Measurements from ENCODE around the gene BLACAT1. TPM values are rescaled to one million over a fixed set of nuclear protein-coding genes. Genes with fewer than 3 reads are reported as not detected.

The BLACAT1 gene
- total and polyA plus RNA-seq, 2 of the 8 experiments (the other 6 are each of a cell fraction or from before 2014, with no cell fraction given) = 3.5 to 10.5 TPM

- TF ChIP-seq CHD7 (IDR thresholded peaks at IDR 0.05; ENCODE audit: insufficient replicate concordance, low read length) = no peak
- no peak for TF ChIP-seq TBP (IDR thresholded peaks at IDR 0.05; ENCODE audit: low read depth, low read length)
- TF ChIP-seq GTF2F1 (IDR thresholded peaks at IDR 0.05; ENCODE audit: borderline replicate concordance, low read depth, low read length) = no peak
- TF ChIP-seq KDM1A (IDR thresholded peaks at IDR 0.05; ENCODE audit: borderline replicate concordance, low read length) = no peak
- TF ChIP-seq POU5F1 (IDR thresholded peaks at IDR 0.05; ENCODE audit: low read depth, low read length) = no peak
- TF ChIP-seq USF2 (IDR thresholded peaks at IDR 0.05; ENCODE audit: low read length) = no peak
- TF ChIP-seq NANOG (IDR thresholded peaks at IDR 0.05; ENCODE audit: insufficient read depth, low read depth, low read length, poor library complexity, severe bottlenecking) = no peak
- TF ChIP-seq HDAC6 (IDR thresholded peaks at IDR 0.05; ENCODE audit: low read depth, low read length) = no peak
- no peak for TF ChIP-seq RXRA (IDR thresholded peaks at IDR 0.05; ENCODE audit: insufficient read depth, low read depth, low read length)
These were observed 46.4 kb upstream of the BLACAT1 start (continued) for GRCh38 chr1:205502111-205502810.
